RWPE1 (cell line): ENCODE data around the gene MAGI3.

Experiments used
- CTCF ChIA-PET: fragments of 350-600 bp; sonication (Branson Sonifier 250); formaldehyde crosslinking; extraction: SDS; loops from one replicate; lab custom pipeline; 2021; lab: Yijun Ruan, JAX
- POLR2A ChIA-PET: fragments of 400-600 bp; formaldehyde crosslinking; extraction: SDS; loops from one replicate; lab custom pipeline; 2020; ENCODE audit warnings: antibody characterized with exemption; ENCODE audit not compliant: low non-redundant PET; lab: Yijun Ruan, JAX
- DNase-seq: peaks from one replicate; pipeline ENCODE4 v3.0.0; 2012; ENCODE audit warnings: low spot score
- H3K27ac ChIP-seq: fragments of 450-650 bp; 2 replicates; pipeline ENCODE4 v1.5.1; 2017
- CTCF ChIP-seq: fragments of 450-650 bp; conservative IDR thresholded peaks from 2 replicates; pipeline ENCODE4 v1.5.1; 2017; ENCODE audit warnings: low read depth, mild to moderate bottlenecking

MAGI3 gene

GRCh38 chr1:113437554-113438341 is 47.4 kb downstream of the MAGI3 start:
- TF ChIP-seq CTCF: no peak
- H3K27ac ChIP-seq: no peak overlapping the region
- ChIA-PET CTCF (no interaction called here), POLR2A (no interaction called here)
- no peak for DNase-seq

- no peak for DNase-seq
- POLR2A ChIA-PET: no interaction called here
- H3K27ac ChIP-seq: no peak overlapping the region
- TF ChIP-seq CTCF: no peak
- CTCF ChIA-PET: no interaction called here
Measured at GRCh38 chr1:113438505-113439276, 48.4 kb downstream of the MAGI3 start.

- CTCF ChIA-PET: no interaction called here
- POLR2A ChIA-PET: no interaction called here
- H3K27ac ChIP-seq: no peak overlapping the region
- DNase-seq: no peak
- TF ChIP-seq CTCF: no peak
Measured at GRCh38 chr1:113439277-113439670, 49.0 kb downstream of the MAGI3 start.

- ChIA-PET POLR2A (no interaction called here), CTCF (no interaction called here)
- no peak for TF ChIP-seq CTCF
- no peak overlapping the region for H3K27ac ChIP-seq
- DNase-seq: no peak
Measured at GRCh38 chr1:113442131-113442530, 51.8 kb downstream of the MAGI3 start.

GRCh38 chr1:113444857-113445256 is 54.5 kb downstream of the MAGI3 start:
- no peak for DNase-seq
- CTCF ChIA-PET: interaction anchor here (0.6 kb wide), 1 partner anchor 315 kb away, joined by 3 read pairs; the partner anchor contains the start of gene PHTF1
- TF ChIP-seq CTCF: no peak
- no peak overlapping the region for H3K27ac ChIP-seq
- POLR2A ChIA-PET: no interaction called here

- TF ChIP-seq CTCF: no peak
- no peak overlapping the region for H3K27ac ChIP-seq
- ChIA-PET CTCF (interaction anchor here (0.7 kb wide), 1 partner anchor 23 kb away, joined by 4 read pairs; no protein-coding TSS in a partner anchor), POLR2A (no interaction called here)
- no peak for DNase-seq
Measured at GRCh38 chr1:113451710-113452109, 61.4 kb downstream of the MAGI3 start.
